Measurements from ENCODE around the gene TMEM17.

TMEM17 gene

GRCh38 chr2:62511636-62512035 lies 5.6 kb upstream of the TMEM17 start:
- no peak for DNase-seq (ENCODE audit: low spot score)

GRCh38 chr2:62506421-62506750 lies 391 bp upstream of the TMEM17 start:
- DNase-seq (ENCODE audit: low spot score), result no peak

- peak; percentile 29 for DNase-seq (ENCODE audit: low spot score)
These were observed 766 bp downstream of the TMEM17 start for GRCh38 chr2:62505109-62505749.

- DNase-seq (ENCODE audit: low spot score), result no peak
These were observed 1.3 kb downstream of the TMEM17 start for GRCh38 chr2:62504657-62505056.

- no peak for DNase-seq (ENCODE audit: low spot score)
These were observed 4.0 kb downstream of the TMEM17 start for GRCh38 chr2:62501794-62502500.

- no peak for DNase-seq (ENCODE audit: low spot score)
These were observed 4.9 kb downstream of the TMEM17 start for GRCh38 chr2:62501069-62501468.

- no peak for DNase-seq (ENCODE audit: low spot score)
These were observed 6.5 kb downstream of the TMEM17 start for GRCh38 chr2:62499430-62500060.

- no peak for DNase-seq (ENCODE audit: low spot score)
These were observed 7.3 kb downstream of the TMEM17 start for GRCh38 chr2:62498739-62499138.

GRCh38 chr2:62495761-62496160 lies 10.2 kb downstream of the TMEM17 start:
- DNase-seq (ENCODE audit: low spot score), result no peak

- DNase-seq (ENCODE audit: low spot score), result no peak
These were observed 13.9 kb downstream of the TMEM17 start for GRCh38 chr2:62492048-62492447.

- DNase-seq (ENCODE audit: low spot score), result no peak
These were observed 16.3 kb downstream of the TMEM17 start for GRCh38 chr2:62489702-62490101.

- DNase-seq (ENCODE audit: low spot score), result no peak
These were observed 16.8 kb downstream of the TMEM17 start for GRCh38 chr2:62489162-62489561.

GRCh38 chr2:62486439-62486765 lies 19.6 kb downstream of the TMEM17 start:
- DNase-seq (ENCODE audit: low spot score), result no peak

- DNase-seq (ENCODE audit: low spot score), result no peak
These were observed 20.1 kb downstream of the TMEM17 start for GRCh38 chr2:62485761-62486438.

- no peak for DNase-seq (ENCODE audit: low spot score)
These were observed 23.2 kb downstream of the TMEM17 start for GRCh38 chr2:62482558-62483352.

- DNase-seq (ENCODE audit: low spot score), result no peak
These were observed 26.1 kb downstream of the TMEM17 start for GRCh38 chr2:62479917-62480316.

- no peak for DNase-seq (ENCODE audit: low spot score)
These were observed 27.9 kb downstream of the TMEM17 start for GRCh38 chr2:62478093-62478580.

GRCh38 chr2:62477573-62477972 lies 28.4 kb downstream of the TMEM17 start:
- no peak for DNase-seq (ENCODE audit: low spot score)

GRCh38 chr2:62475172-62476011 lies 30.6 kb downstream of the TMEM17 start:
- peak; percentile 60 for DNase-seq (ENCODE audit: low spot score)

- DNase-seq (ENCODE audit: low spot score), result no peak
These were observed 31.8 kb downstream of the TMEM17 start for GRCh38 chr2:62474176-62474575.

- DNase-seq (ENCODE audit: low spot score), result no peak
These were observed 32.7 kb downstream of the TMEM17 start for GRCh38 chr2:62473246-62473827.

Measured in globus pallidus (tissue), 1 donor.